Calu3 (cell line): ENCODE results near the gene SCTR. TPM values are rescaled to one million over a fixed set of nuclear protein-coding genes. Genes with fewer than 3 reads are reported as not detected.

ENCODE experiments used
- BruUV-seq: library from RNA; stranded (reverse); fragments of 400-500 nt; replicated peaks from 2 replicates; lab custom pipeline; 2021; lab: Mats Ljungman, UMichigan
- CTCF ChIA-PET: fragments of 300-600 bp; sonication (Branson Sonifier 250); formaldehyde crosslinking; loops from one replicate; lab custom pipeline; 2022; ENCODE audit warnings: antibody characterized with exemption; lab: Charles Lee
- DNase-seq: peaks from one replicate; pipeline ENCODE4 v3.0.0; 2022
- H3K27ac Mint-ChIP-seq: one replicate; pipeline ENCODE4 v1.8.0; 2022; ENCODE audit warnings: mixed read lengths; ENCODE audit not compliant: unreplicated experiment
- H3K27me3 Mint-ChIP-seq: one replicate; pipeline ENCODE4 v1.8.0; 2022; ENCODE audit warnings: mixed read lengths; ENCODE audit not compliant: unreplicated experiment
- H3K36me3 Mint-ChIP-seq: one replicate; pipeline ENCODE4 v1.8.0; 2022; ENCODE audit warnings: mild to moderate bottlenecking, moderate library complexity, mixed read lengths; ENCODE audit not compliant: insufficient read depth, unreplicated experiment
- H3K4me1 Mint-ChIP-seq: one replicate; pipeline ENCODE4 v1.8.0; 2022; ENCODE audit warnings: mild to moderate bottlenecking, low read depth, mixed read lengths; ENCODE audit not compliant: unreplicated experiment
- H3K4me3 Mint-ChIP-seq: one replicate; pipeline ENCODE4 v1.8.0; 2022; ENCODE audit warnings: mild to moderate bottlenecking, low read depth, moderate library complexity, mixed read lengths; ENCODE audit not compliant: unreplicated experiment
- H3K9me3 Mint-ChIP-seq: one replicate; pipeline ENCODE4 v1.8.0; 2022; ENCODE audit warnings: low read depth, mixed read lengths; ENCODE audit not compliant: unreplicated experiment
- intact Hi-C: fragments of 100-400 bp; cut with micrococcal nuclease; formaldehyde crosslinking; loops from one replicate; pipeline ENCODE4 v1.10.0; 2022; ENCODE audit not compliant: unreplicated experiment
- total RNA-seq: library from RNA; stranded (reverse); gene quantifications from 2 replicates; pipeline ENCODE4 v1.2.3, GENCODE V29; 2022
- TF ChIP-seq, protein P1 (sequence below): fragments of 200-600 bp; IDR thresholded peaks from one replicate; pipeline ENCODE4 v1.8.0; 2022; ENCODE audit warnings: antibody characterized with exemption; ENCODE audit not compliant: unreplicated experiment

SCTR gene
- total RNA-seq, 1 experiment from 2014 or later, result 0.85 TPM

DNA sequence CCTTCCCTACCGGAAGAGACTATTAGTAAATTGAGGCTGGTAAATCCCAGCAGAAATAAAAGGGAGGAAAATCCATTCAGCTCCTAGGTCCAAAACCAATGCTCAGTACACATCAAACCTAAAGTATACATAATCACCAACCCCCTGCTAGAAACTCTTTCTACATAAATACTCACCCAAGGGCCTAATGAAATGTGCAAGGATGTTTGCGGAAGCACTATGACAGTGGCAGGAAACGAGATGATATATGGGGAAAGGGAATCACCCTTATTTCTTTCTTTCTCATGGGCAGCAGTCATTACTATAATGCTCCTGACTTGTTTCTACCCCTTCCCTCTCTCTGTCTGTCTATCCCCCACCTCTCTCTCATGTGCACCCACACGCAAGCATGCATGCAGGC is 1.3 kb upstream of the SCTR start:
- CTCF ChIA-PET, result no interaction called here

GRCh38 chr2:119523383-119523951 is 816 bp downstream of the SCTR start:
- H3K4me3 Mint-ChIP-seq, result peak overlapping the region; percentile 72
- peaks cover 15% of the 10 kb centered on the region for H3K4me1 Mint-ChIP-seq
- no peaks in the 10 kb centered on the region for H3K9me3 Mint-ChIP-seq
- BruUV-seq, result no TSS peak
- intact Hi-C loops, result no loop called here
- TF ChIP-seq, protein P1, sequence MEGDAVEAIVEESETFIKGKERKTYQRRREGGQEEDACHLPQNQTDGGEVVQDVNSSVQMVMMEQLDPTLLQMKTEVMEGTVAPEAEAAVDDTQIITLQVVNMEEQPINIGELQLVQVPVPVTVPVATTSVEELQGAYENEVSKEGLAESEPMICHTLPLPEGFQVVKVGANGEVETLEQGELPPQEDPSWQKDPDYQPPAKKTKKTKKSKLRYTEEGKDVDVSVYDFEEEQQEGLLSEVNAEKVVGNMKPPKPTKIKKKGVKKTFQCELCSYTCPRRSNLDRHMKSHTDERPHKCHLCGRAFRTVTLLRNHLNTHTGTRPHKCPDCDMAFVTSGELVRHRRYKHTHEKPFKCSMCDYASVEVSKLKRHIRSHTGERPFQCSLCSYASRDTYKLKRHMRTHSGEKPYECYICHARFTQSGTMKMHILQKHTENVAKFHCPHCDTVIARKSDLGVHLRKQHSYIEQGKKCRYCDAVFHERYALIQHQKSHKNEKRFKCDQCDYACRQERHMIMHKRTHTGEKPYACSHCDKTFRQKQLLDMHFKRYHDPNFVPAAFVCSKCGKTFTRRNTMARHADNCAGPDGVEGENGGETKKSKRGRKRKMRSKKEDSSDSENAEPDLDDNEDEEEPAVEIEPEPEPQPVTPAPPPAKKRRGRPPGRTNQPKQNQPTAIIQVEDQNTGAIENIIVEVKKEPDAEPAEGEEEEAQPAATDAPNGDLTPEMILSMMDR, result no peak
- CTCF ChIA-PET, result no interaction called here
- peaks cover 73% of the 10 kb centered on the region for H3K27me3 Mint-ChIP-seq
- H3K36me3 Mint-ChIP-seq, result peaks cover 5% of the 10 kb centered on the region
- no peak for DNase-seq
- H3K27ac Mint-ChIP-seq, result no peak overlapping the region

More for the DNA sequence above, 1.3 kb upstream of the SCTR start:
- Mint-ChIP-seq H3K27ac (no peak overlapping the region), H3K36me3 (peaks cover 5% of the 10 kb centered on the region), H3K4me1 (peaks cover 15% of the 10 kb centered on the region), H3K27me3 (peaks cover 80% of the 10 kb centered on the region), H3K9me3 (no peaks in the 10 kb centered on the region), H3K4me3 (no peak overlapping the region)
- DNase-seq, result no peak
- intact Hi-C loops, result no loop called here
- no TSS peak for BruUV-seq
- TF ChIP-seq, protein P1, result no peak

- peaks cover 15% of the 10 kb centered on the region for H3K4me1 Mint-ChIP-seq
- intact Hi-C loops, result no loop called here
- DNase-seq, result no peak
- CTCF ChIA-PET, result no interaction called here
- H3K27ac Mint-ChIP-seq, result no peak overlapping the region
- no TSS peak for BruUV-seq
- H3K4me3 Mint-ChIP-seq, result peak overlapping the region; percentile 72
- H3K27me3 Mint-ChIP-seq, result peaks cover 65% of the 10 kb centered on the region
- no peaks in the 10 kb centered on the region for H3K9me3 Mint-ChIP-seq
- TF ChIP-seq, protein P1, result no peak
- peaks cover 5% of the 10 kb centered on the region for H3K36me3 Mint-ChIP-seq
Observed at GRCh38 chr2:119522671-119523070, 1.6 kb downstream of the SCTR start.

DNA sequence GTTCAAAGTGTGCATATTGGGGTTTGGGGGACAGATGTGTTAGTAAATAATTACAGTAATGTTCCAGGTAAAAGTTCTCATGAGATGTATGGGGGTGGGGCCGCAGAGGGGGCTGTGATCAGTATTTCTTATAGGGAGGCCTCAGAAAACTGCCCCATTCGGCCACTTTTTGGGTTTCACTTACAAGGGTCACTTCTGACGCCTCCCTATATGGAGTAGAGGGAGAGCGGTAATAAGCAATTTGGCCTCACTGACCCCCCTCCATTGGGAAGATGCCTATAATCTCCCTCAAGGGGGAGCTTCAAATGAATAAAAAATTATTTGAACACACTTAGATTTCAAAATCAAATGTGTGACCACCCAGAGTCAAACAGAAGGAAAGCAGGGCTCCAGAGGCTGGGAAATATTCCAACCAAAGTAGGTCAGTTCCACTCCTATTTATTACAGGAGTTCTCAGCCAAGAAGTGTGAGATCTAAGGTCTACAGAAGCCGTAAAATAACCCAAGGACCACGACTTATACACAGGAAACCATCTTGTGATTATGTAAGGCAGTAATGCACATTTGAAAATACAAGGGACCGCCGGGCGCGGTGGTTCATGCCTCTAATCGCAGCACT is 2.7 kb downstream of the SCTR start:
- Mint-ChIP-seq H3K36me3 (peaks cover 5% of the 10 kb centered on the region), H3K9me3 (no peaks in the 10 kb centered on the region), H3K27ac (no peak overlapping the region), H3K27me3 (peaks cover 54% of the 10 kb centered on the region), H3K4me1 (peaks cover 15% of the 10 kb centered on the region), H3K4me3 (no peak overlapping the region)
- CTCF ChIA-PET, result no interaction called here
- intact Hi-C loops, result no loop called here
- no peak for DNase-seq
- TF ChIP-seq, protein P1, result no peak
- no TSS peak for BruUV-seq
